Effector memory CD4-positive, alpha-beta T cell (primary cell): ENCODE results near the gene R3HCC1L.
"Not testable (repeated sequence)": the region's sequence is repeated elsewhere in the genome, so short reads cannot be mapped to it uniquely, and the experiment has no call there.

Experiments used
- DNase-seq, 3 donors: peaks; one replicate each; pipeline ENCODE4 v3.0.0-alpha.2; 2020
- H3K27ac ChIP-seq: 2 replicates; pipeline ENCODE4 v1.7.0; 2013; ENCODE audit warnings: mild to moderate bottlenecking, low read length, moderate library complexity; ENCODE audit not compliant: insufficient read depth, poor library complexity, severe bottlenecking
- H3K27me3 ChIP-seq: replicated peaks from 2 replicates; pipeline ENCODE4 v1.7.0; 2013; ENCODE audit warnings: mild to moderate bottlenecking, low read length; ENCODE audit not compliant: insufficient read depth, control insufficient read depth, poor library complexity, severe bottlenecking
- H3K36me3 ChIP-seq: 2 replicates; pipeline ENCODE4 v1.7.0; 2013; ENCODE audit warnings: mild to moderate bottlenecking, low read length, moderate library complexity; ENCODE audit not compliant: control insufficient read depth, insufficient read depth
- H3K4me1 ChIP-seq: 2 replicates; pipeline ENCODE4 v1.7.0; 2013; ENCODE audit warnings: low read length, mild to moderate bottlenecking; ENCODE audit not compliant: control insufficient read depth, insufficient read depth, poor library complexity, severe bottlenecking
- H3K4me3 ChIP-seq: 2 replicates; pipeline ENCODE4 v1.7.0; 2013; ENCODE audit warnings: low read length, low read depth, mild to moderate bottlenecking; ENCODE audit not compliant: insufficient read depth, poor library complexity, severe bottlenecking
- H3K9me3 ChIP-seq: 2 replicates; pipeline ENCODE4 v1.7.0; 2013; ENCODE audit warnings: mild to moderate bottlenecking, low read length, moderate library complexity; ENCODE audit not compliant: control insufficient read depth

Gene R3HCC1L

DNA sequence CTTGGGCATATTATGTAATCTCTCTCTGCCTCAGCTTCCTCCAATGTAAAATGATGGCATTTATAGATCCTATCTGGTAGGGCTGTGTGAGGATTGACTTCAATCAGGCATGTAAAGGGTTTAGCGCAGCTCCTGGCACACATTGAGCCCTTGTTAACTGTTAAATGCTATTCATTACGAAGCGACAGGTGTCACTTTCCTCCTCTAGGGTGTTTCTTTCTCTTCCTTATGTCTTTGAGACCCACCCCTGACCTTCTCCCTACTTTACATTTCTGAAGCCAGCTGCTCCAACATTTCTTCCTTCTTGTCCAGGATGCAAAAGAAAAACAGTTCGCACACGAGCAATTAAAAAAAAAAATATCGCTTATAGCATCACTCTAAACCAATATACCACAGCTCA is 5.7 kb upstream of the R3HCC1L start:
- H3K27me3 ChIP-seq, result no peaks in the 10 kb centered on the region
- H3K4me1 ChIP-seq, result no peaks in the 10 kb centered on the region
- no peak overlapping the region for H3K27ac ChIP-seq
- H3K4me3 ChIP-seq, result no peak overlapping the region
- no peak for DNase-seq
- H3K9me3 ChIP-seq, result no peaks in the 10 kb centered on the region
- no peaks in the 10 kb centered on the region for H3K36me3 ChIP-seq

DNA sequence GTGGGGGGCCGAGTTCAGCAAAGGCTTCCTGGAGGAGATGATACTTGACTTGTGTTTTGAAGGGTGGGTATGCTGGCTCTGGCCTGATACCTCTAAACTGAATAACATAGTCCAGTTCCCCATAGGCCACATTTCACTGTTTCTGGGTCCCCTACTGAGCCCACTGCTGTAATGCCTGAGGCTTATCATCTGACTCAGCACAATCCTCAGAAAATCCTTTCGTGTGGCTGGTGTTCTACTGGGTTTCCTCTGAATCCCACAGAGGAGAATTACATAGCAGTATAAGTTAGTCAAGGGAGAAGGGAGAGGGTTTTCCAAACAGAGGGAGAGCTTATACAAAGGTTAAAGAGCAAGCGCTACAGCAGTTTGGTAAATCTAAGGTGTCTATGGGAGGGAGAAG is 2.8 kb upstream of the R3HCC1L start:
- Histone ChIP-seq H3K27ac (no peak overlapping the region), H3K27me3 (no peaks in the 10 kb centered on the region), H3K36me3 (no peaks in the 10 kb centered on the region), H3K9me3 (no peaks in the 10 kb centered on the region), H3K4me1 (peaks cover 3% of the 10 kb centered on the region), H3K4me3 (no peak overlapping the region)
- no peak for DNase-seq

DNA sequence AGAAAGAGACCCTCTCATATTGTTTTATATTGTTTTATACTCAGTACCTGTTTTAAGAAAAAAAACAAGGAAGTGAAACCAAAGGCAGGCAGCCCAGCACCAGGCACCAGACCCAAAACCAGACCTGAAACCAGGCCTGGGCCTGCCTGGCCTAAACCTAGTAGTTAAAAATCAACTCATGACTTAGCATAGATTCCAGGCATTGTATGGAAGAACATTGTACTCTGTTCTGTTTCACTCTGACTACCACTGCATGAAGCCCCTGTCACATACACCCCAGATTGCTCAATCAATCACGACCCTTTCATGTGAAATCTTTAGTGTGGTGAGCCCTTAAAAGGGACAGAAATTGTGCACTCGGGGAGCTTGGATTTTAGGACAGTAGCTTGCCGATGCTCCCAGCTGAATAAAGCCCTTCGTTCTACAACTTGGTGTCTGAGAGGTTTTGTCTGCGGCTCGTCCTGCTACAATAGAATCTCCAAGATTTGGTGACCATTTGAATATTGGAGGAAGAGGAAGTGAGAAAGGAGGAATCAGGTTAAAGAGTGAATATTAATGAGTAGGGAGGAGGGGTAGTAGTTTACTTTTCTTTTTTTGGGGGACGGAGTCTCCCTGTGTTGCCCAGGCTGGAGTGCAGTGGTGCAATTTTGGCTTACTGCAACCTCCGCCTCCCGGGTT is 1.2 kb upstream of the R3HCC1L start:
- not testable (repeated sequence) for H3K27ac ChIP-seq, H3K36me3 ChIP-seq, DNase-seq, H3K4me1 ChIP-seq, H3K27me3 ChIP-seq, H3K4me3 ChIP-seq, H3K9me3 ChIP-seq

DNA sequence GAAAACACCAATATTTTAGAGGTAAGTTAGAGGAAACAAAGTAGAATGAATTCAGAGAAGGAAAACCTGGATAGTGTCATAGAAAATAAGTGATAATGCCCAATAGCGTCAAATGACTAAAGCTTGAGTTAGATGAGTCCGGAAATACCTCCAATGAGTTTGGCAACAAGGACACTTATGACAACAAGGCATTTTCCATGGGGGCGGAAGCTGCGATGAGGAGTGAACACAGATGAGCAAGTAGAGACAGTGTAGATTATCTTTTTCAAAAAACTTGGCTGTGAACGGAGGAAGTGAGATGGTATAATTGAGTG is 383 bp upstream of the R3HCC1L start:
- peaks cover 9% of the 10 kb centered on the region for H3K4me1 ChIP-seq

DNA sequence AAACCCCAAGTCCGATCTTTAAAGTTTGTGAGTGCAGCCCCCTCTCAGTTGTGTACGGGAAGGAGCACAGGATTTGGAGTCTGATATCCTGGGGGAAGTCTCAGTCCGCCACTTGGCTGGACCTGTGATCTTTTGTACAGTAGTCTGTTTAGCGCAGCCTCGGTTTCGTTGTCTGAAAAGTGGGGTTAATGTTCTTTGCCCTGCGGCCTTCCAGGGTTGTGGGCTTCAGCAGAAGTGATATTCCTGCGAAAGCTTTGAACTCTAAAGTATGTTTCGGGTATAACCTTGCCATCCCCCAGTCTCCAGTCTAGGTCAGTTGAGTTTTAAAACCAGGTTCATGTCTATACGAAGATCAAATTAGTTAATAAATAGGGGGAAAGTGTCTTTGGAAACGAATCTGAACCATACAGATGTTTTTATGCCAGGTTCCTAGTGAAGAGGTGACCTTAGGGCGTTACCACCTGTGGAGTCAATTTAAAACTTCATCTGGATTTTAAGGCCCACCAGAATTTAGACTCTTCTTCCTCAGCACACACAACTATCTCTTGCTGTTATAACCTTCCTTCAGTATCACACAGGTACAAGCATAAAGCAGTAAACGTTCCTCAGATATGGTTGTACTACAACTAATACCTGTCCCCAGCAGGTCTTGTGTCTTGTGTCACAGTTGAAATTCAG is 904 bp downstream of the R3HCC1L start:
- Histone ChIP-seq H3K27ac (peak overlapping the region; percentile 96), H3K4me1 (peaks cover 9% of the 10 kb centered on the region)

More for the DNA sequence above, 383 bp upstream of the R3HCC1L start:
- Histone ChIP-seq H3K27ac (peak overlapping the region; percentile 96), H3K36me3 (no peaks in the 10 kb centered on the region), H3K4me3 (peak overlapping the region; percentile 75), H3K27me3 (no peaks in the 10 kb centered on the region), H3K9me3 (no peaks in the 10 kb centered on the region)
- no peak for DNase-seq

DNA sequence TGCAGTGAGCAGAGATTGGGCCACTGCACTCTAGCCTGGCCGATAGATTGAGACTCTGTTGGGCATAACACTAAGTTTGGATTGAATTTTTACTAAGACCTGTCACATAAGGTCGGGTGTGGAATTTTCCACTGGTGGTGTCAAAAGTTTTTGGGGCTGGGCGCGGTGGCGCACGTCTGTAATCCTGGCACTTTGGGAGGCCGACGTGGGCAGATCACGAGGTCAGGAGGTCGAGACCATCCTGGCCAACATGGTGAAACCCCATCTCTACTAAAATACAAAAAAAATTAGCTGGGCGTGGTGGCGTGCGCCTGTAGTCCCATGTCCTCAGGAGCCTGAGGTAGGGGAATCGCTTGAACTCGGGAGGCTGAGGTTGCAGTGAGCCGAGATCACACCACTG is 2.3 kb downstream of the R3HCC1L start:
- H3K27me3 ChIP-seq, H3K36me3 ChIP-seq, DNase-seq, H3K4me3 ChIP-seq, H3K4me1 ChIP-seq, H3K9me3 ChIP-seq, H3K27ac ChIP-seq: not testable (repeated sequence)

More for the DNA sequence above, 904 bp downstream of the R3HCC1L start:
- DNase-seq, result no peak
- Histone ChIP-seq H3K27me3 (no peaks in the 10 kb centered on the region), H3K9me3 (no peaks in the 10 kb centered on the region), H3K36me3 (no peaks in the 10 kb centered on the region), H3K4me3 (peak overlapping the region; percentile 75)

DNA sequence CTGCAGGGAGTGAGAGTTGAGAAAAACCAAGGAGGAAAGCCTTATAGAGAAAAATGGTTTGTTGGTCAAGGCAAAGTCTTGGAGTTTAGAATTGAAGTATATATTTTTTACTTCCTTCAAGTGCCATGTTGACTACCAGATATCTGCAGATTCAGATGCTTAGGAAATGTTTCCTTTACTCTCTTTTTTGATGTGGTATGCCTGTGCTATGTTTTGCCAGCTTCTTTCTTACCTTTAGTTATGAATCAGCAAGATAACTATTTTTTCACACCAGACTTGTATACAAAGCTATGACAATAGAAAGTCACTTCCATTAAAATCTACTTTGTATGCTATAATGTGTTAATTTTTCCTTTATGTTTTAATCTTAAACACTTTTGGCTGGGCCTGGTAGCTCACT is 3.6 kb downstream of the R3HCC1L start:
- Histone ChIP-seq H3K4me1 (peaks cover 9% of the 10 kb centered on the region), H3K36me3 (no peaks in the 10 kb centered on the region), H3K9me3 (no peaks in the 10 kb centered on the region), H3K4me3 (no peak overlapping the region), H3K27ac (no peak overlapping the region), H3K27me3 (no peaks in the 10 kb centered on the region)
- no peak for DNase-seq

DNA sequence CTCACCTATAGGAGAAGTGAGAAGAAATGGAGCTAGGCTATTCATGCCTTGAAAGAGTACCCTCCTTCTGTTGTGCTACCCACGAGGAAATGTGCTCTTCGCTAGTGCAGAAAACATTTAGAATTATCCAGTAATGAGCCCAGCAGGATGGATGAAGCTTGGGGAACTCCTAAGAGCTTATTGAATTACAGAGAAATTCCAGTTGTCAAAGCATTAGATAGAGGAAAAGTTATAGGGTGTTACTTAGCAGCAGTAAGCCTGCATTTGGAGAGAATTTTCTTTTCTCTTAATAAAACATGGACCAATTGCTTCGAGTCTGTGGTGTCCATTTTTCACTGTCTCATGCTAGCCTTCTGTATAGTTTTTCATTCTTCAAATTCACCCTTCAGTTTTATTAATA is 5.0 kb downstream of the R3HCC1L start:
- Histone ChIP-seq H3K4me3 (no peak overlapping the region), H3K36me3 (no peaks in the 10 kb centered on the region), H3K27ac (no peak overlapping the region), H3K4me1 (peaks cover 5% of the 10 kb centered on the region), H3K27me3 (no peaks in the 10 kb centered on the region), H3K9me3 (no peaks in the 10 kb centered on the region)
- no peak for DNase-seq

DNA sequence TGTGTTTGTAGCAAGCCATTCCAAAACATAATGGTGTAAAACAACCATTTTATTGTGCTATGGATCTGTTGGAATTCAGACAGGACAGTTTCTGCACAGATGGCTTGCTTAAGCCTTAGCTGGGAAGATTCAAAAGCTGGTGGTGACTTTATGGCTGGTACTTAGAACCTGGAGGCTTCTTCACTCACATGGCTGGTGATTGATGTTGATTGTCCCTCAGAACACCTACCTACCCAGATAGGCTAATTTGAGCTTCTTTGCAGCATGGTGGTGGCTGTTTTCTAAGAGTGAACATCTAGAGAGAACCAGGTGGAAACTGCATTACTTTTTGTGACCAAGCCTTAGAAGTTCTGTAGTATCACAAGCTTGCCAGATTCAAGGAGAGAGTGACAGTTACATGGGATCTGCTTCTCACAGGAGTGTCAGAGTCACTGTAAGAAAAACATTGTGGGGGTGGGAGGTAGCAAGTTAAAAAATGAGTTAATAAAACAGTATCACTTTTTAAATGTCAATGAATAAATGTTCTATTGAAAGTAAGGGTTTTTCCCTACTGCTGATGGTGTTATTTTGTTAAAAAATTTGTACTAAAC is 7.1 kb downstream of the R3HCC1L start:
- Histone ChIP-seq H3K9me3 (no peaks in the 10 kb centered on the region), H3K4me3 (no peak overlapping the region), H3K27ac (no peak overlapping the region), H3K27me3 (no peaks in the 10 kb centered on the region), H3K4me1 (peaks cover 5% of the 10 kb centered on the region), H3K36me3 (no peaks in the 10 kb centered on the region)
- DNase-seq, result no peak

DNA sequence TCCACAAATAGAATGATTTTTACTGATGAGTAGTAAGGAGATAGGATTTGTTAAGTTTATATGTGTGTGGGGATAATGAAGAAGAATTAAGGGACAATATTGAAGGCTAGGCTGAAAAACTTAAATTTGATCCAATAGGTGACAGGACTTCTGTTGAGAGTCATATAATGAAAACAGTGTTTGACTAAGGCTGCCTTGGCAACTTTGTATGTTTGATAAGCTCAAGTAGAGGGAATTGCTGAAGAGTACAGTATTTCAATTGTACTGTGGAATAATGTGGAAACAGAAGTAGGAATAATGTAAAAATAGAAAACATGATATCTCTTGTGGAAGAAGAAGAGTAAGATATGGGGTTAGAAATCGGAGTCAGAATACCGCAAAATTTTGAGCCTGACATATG is 10.5 kb downstream of the R3HCC1L start:
- no peaks in the 10 kb centered on the region for H3K27me3 ChIP-seq
- no peaks in the 10 kb centered on the region for H3K36me3 ChIP-seq
- no peaks in the 10 kb centered on the region for H3K4me1 ChIP-seq
- no peak overlapping the region for H3K27ac ChIP-seq
- no peak for DNase-seq
- H3K4me3 ChIP-seq, result no peak overlapping the region
- H3K9me3 ChIP-seq, result peaks cover 4% of the 10 kb centered on the region
